GM20000 (cell line): ENCODE measurements around the gene DNAH17.

Source experiments
- DNase-seq: peaks from one replicate; pipeline ENCODE4 v3.0.0; 2012; ENCODE audit warnings: low spot score
- CTCF ChIP-seq: IDR thresholded peaks from 2 replicates; pipeline ENCODE4 v1.5.1; 2012; ENCODE audit warnings: mild to moderate bottlenecking, control low read depth; ENCODE audit errors: extremely low read depth, missing control alignments

The DNAH17 gene

GRCh38 chr17:78497115-78497540, 80.1 kb downstream of the DNAH17 start:
- TF ChIP-seq CTCF = peak; percentile 51
- peak; percentile 84 for DNase-seq

- TF ChIP-seq CTCF = no peak
- DNase-seq = no peak
Measured at GRCh38 chr17:78496311-78496710, 80.9 kb downstream of the DNAH17 start.

- DNase-seq = no peak
- TF ChIP-seq CTCF = no peak
Measured at GRCh38 chr17:78495634-78496033, 81.6 kb downstream of the DNAH17 start.

- no peak for TF ChIP-seq CTCF
- no peak for DNase-seq
Measured at GRCh38 chr17:78494696-78495330, 82.4 kb downstream of the DNAH17 start.

- TF ChIP-seq CTCF = no peak
- no peak for DNase-seq
Measured at GRCh38 chr17:78493853-78494695, 83.1 kb downstream of the DNAH17 start.

- TF ChIP-seq CTCF = no peak
- DNase-seq = no peak
Measured at GRCh38 chr17:78493450-78493849, 83.7 kb downstream of the DNAH17 start.

- TF ChIP-seq CTCF = no peak
- no peak for DNase-seq
Measured at GRCh38 chr17:78492116-78492799, 84.9 kb downstream of the DNAH17 start.
